Activated CD4-positive, alpha-beta T cell treated with anti-CD3 and anti-CD28 coated beads for 24 hours (primary cell): ENCODE data around the gene GUCA1A.

Experiments
- DNase-seq, 2 donors: peaks; one replicate each; pipeline ENCODE4 v3.0.0-alpha.2; 2020; ENCODE audit warnings: low read depth in 2 of 2

The GUCA1A gene

DNA sequence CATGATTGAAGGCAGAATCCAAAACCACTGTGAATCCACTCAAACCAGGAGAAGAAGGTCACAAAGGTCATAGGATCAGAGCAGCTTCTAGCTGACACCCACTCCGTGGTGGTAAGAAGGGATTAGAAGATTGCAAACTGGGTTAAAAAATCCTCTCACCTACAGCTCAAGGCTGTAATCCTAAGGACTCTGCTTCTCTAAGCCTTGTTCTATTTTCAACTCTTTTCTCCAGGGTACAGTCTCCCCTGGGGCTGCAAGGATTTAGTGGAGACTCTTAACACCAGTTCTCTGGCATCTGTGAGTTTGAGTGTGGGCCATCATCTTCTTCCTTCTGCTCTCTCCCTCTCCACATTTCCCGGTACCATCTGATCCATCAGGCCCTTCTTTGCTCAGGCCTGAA lies at the start of gene GUCA1A:
Gene GUCA1A, plus strand, starts transcription at position 264 of the 400 bp plus-strand sequence. CDS start 250 bp downstream, outside the sequence.
- DNase-seq: no peak

DNA sequence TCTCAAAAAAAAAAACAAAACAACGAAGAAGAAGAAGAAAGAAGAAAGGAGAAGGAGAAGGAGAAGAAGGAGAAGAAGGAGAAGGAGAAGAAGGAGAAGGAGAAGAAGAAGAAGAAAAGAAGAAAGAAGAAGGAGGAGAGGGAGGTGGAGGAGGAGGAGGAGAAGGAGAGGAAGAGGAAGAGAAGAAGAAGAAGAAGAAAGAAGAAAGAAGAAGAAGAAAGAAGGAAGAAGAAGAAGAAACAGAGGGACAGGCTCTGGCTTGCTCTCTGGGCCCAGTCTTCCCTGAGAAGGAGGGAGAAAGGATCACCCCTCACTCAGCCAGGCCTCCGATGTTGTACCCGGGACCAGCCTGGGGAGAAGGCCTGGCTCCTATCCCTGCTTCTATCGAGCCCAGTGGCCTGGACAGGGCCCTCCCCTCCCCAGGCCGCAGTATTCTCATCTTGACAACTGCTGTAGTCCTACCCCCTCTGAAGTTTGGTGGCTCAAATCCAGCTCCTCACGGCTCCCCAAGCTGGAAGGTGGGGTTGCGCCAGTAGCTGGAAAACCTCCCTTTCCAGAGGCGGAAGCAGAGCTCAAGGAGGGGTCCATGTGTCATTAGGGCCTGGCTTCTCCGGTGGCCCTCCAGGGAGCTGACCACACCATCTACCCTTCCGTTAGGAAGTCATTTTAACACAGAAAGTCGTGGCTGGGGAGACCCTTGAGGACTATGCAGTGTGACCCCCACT lies 49.6 kb upstream of the GUCA1A start:
- no peak for DNase-seq

- no peak for DNase-seq
These were observed 48.8 kb upstream of the GUCA1A start for GRCh38 chr6:42124223-42124836.

DNA sequence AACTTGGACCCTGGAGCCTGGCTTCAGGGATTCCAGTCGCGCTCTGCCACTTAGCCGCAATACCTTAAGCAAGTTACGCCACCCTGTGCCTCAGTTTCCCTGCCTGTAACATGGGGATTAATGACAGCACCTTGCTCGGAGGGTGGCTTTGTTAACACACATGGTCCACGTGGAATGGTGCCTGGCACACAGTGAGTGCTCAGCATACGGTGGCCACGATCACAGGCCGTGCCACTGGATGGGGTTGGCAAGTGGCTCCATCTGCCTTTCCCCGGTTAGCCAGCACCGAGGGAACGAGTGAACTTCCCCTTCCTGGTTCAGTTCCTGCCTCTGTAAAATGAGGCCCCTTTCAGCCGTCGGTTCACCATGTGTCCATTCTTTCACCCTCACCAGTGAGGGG lies 47.9 kb upstream of the GUCA1A start:
- DNase-seq: no peak

DNA sequence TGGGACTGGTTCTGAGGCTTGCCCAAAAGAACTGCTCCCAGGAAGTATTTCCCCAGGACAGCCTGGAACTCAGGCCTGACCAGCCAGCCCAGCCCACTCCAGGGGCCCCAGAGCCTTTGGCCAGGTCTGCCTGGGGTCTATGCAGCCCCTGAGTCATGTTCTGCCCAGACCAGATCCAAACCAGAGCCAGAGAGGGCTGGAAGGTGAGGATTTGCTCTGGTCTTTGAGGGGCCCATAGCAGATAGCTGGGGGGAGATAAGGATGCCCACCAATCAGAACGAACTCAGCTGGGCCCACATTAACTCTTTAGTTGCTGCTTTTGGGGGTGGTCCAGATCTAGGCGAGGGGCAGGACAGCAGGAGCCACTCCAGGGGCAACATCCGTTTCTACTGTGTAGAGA lies 47.5 kb upstream of the GUCA1A start:
- no peak for DNase-seq

DNA sequence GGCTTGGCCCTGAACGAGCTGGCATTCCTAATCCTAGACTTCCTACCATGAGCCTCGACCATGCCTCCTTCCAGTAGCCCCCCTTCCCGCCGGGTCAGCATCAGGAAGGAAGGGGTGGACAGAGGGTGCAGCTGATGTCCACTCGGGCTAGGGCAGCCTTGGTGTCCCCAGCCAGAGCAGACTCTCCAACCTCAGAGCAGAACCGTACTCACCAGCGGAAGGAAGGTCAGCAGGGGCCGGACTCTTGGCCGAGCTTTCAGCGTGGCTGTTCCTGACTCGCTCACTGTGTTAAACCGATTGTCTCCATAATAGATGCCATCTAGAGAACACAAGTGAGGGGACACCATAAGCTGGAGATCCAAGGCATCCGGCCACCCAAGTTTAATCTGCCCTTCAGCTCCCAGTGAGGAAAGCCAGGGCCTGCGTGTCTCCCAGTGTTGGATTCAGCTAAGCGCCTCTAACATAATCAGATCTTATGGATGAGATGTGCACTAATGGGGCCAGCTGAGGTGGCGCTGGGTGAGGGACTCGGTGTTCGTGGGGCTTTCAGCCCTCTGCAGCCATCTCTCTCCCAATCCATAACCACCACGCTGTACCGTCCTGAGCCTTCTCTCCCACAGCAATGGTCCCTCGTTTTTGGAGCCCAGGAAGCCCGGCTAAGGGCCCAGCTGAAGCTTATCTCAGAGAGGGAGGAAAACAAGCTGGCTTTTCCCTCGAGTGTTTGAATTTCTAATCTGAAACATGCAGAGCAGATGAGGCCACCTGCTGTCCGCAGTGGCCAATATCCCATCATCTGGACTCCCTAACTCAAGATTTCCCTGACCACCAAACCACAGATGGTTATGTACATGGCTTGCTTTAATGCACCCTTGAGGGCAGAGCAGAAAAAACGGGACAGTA lies 44.5 kb upstream of the GUCA1A start:
- DNase-seq: no peak

GRCh38 chr6:42129360-42129676 lies 43.8 kb upstream of the GUCA1A start:
- DNase-seq: no peak

GRCh38 chr6:42131531-42131930 lies 41.6 kb upstream of the GUCA1A start:
- DNase-seq: no peak

DNA sequence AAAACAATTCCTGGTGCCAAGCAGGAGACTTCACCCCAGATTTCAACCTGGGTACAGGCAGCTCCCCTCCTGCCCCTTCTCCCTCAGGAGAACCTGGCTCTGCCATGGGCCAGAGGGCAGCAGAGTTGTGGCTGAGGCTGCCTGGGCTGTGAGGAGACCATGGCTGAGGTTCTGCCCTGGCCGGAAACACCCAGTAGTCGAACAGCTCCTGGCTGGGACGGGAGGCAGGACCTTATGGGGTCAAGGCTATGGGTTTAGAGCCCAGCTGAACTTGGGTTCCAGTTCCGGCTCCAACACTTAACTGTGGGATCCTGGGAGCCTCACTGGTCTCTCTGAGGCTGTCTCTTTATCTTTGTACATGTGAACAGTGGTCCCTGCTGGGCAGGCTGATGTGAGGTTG lies 39.2 kb upstream of the GUCA1A start:
- DNase-seq: no peak

GRCh38 chr6:42135161-42135560 lies 38.0 kb upstream of the GUCA1A start:
- DNase-seq: no peak

DNA sequence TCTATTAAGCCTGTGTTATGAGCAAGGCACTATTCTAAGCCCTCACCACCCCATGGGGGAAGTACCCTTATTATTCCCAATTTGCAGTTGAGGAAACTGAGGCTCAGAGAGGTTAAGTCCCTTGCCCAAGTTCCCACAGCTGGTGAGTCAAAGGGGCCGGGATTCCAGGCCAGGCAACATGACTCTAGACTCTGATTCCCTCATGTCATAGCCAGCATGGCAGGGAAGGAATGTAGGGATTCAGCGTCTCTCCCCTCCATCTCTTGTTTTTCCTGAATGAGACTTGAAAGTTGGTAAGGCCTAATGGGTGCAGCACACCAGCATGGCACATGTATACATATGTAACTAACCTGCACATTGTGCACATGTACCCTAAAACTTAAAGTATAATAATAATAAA lies 37.4 kb upstream of the GUCA1A start:
- no peak for DNase-seq

DNA sequence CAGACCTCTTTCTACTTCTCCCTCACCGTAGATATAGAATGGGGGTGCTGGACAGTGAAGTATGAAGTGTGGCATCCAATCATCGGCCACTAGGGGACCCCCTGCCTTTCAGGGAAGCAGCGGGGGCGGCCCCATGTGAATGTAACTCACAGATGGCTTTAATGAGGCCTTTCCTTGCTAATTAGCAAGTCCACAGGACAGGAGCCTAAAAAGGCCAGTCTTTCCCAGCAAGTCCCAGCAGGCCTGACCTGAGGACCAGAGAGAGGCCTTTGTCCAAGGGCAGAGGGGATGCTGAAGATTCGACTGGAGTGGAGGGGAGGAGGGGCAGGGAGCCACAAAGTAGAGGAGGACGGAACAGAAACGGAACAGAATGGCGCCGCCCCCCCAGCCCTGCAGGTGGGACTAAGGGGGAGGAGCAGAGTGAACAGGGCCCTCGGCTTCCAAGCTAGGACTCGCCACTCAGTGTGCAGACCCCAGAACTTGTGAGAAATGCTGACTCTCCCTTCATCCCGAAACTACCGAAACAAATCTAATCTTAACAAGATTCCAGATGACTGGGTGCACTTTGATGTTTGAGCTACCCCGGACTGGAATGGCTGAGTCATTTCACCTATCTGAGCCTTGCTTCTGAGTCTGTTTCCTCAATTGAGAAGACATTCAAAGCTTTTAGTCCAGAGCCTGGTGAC lies 36.5 kb upstream of the GUCA1A start:
- DNase-seq: no peak

DNA sequence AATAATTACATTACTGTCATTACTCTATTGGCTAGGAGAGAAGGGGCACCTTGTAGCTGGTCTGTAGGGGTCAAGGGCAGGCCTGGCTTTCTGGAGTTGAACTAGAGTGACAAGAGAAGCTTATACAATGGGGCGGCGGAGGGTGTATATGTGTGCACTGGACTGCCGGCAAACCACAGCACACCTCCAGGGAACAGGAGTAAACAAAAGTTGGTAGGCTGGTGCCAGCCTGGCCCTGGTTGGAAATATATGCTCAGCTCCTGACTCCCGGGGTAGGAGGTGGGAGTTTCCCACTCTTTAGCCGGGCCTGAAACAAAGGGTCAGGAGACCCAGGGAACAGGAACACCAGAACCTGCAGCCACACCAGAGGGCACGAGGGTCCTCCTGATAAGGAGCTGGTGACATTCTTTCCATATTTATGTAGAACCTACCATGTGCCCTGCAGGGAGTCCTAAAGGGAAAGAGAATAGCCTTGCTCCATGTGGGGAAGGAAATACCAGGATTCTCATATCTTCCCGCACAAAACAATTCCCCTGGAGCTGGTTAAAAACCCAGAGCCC lies 35.9 kb upstream of the GUCA1A start:
- DNase-seq: no peak

DNA sequence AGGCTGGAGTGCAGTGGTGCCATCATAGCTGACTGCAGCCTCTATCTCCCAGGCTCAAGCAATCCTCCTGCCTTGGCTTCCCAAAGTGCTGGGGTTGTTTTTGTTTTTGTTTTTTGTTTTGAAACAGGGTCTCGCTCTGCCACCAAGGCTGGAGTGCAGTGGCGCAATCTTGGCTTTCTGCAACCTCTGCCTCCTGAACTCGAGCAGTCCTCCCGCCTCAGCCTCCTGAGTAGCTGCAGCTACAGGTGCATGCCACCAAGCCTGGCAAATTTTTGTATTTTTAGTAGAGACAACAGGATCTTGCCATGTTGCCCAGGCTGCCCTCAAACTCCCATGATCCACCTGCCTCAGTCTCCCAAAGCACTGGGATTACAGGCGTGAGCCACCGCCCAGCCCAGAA lies 35.0 kb upstream of the GUCA1A start:
- DNase-seq: no peak

DNA sequence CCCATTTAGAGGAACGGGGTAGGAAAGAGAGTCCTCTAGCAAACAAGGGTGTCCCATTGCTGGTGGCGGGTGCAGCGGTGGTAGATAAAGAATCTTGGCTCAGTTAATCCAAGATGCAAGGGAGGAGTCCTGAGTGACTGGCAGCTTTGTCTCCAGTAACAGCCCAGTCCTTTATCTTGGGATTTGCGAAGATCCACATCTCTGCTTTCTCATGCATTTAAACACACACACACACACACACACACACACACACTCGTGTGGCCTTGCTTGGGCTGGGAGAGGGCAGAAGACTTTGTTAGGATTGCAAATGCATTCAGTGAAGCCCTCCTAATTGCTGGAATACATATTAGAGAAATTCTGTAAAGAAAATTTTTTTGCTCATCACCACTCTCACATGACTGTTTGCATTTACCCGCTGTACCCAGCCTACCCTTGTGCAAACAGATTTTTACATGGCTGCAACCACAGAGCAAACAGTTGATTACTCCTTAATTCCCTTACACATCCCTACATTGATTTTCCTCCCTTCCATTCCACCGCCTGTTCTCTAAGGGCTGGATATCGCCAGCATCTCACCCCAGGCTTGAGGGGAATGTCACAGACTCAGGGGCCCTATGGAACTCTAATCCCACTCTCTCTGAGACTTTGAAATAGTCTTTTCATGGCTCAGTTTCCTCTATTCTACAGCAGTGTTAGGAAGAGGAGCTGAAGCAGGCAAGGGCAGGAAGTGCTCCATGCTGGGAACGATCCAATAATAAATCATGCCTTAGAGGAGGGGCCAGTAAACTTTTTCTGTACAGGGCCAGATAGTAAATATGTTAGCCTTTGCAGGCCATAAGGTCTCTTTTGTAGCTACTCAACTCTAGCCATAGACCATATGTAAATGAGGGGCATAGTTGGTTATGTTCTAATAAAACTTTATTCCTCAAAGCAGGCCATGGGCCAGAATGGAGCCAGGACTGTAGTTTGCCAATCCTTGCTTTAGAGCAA lies 34.2 kb upstream of the GUCA1A start:
- DNase-seq: no peak

GRCh38 chr6:42140032-42140431 lies 33.1 kb upstream of the GUCA1A start:
- no peak for DNase-seq

DNA sequence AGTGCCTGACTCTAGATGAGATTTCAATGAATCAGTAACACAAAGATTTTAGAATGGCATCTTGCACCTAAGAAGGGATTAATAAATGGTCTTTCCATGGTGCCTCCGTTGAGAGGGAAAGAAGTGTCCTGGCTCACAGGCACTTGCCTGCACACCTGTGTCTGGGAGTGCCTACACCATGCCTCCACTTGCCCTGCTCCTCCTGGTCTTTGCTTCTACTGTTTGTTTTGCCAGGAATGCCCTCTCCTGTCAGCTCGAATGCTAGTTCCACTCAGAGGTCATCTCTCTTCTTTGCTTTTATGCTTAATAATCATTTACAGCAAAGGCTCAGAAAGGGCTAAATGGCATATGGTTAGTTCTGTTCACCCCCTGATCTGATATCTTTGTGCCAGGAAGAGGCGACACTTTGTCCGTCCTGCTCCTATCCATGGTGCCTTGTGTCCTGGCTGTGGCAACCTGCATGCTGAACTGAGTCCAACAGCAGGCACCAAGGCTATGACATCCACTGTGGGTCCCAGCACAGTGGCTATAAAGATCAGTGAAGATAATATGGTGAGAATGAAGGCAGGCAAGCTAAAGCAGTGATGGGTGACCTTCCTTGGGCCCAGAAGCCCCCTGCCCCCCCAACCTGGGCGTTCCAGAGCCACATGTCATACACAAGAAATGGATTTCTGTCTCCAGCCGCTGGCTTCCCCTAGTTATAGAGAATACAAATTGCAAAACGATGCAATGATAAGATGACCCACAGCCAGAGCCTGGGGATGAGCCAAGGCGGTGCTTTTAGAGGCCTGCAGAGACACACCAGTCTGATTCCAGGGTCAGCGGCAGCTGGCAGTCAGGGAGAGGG lies 32.2 kb upstream of the GUCA1A start:
- DNase-seq: no peak

- DNase-seq: no peak
These were observed 31.5 kb upstream of the GUCA1A start for GRCh38 chr6:42141603-42142117.

DNA sequence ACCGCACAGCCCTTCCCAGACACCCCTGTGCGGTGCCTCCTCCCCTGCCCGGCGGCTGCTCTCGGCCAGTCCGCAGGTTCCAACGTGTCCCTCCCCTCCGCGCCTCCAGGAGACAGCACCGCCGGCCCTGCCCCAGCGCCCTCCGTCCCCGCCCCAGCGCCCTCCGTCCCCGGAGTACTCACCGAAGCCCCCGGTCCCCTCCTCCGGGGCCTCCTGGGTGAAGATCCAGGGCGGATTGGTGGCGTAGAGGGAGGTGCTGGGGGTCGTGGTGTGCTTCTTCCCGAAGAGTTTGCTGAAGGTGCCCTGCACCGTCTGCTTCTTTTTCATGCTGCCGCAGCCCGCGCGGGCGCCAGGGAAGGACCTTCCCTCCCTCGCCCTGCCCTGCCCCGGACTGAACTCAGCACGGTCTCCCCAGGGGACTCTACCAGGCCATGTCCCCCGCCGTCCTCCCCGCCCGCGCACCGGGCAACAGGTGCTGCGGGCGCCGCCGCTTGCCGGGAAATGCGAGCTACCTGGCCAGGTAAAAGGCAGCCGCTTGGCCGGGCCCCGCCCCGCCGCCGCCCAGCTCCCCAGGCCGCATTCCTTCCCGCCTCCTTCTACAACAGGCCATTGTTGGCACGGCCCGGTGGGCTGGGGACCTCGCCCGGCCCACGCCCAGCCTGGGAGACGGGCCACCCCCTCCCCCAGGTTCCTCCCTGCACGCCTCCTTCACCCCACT lies 30.9 kb upstream of the GUCA1A start, which contains the start of gene C6orf132:
Gene C6orf132, minus strand, starts transcription at position 503 of the 718 bp plus-strand sequence. Its CDS starts 176 bp downstream, at position 327.
- no peak for DNase-seq
